ENCODE data around the gene TTC5.
"Not testable (repeated sequence)": the region's sequence is repeated elsewhere in the genome, so short reads cannot be mapped to it uniquely, and the experiment has no call there.

The TTC5 gene

DNA sequence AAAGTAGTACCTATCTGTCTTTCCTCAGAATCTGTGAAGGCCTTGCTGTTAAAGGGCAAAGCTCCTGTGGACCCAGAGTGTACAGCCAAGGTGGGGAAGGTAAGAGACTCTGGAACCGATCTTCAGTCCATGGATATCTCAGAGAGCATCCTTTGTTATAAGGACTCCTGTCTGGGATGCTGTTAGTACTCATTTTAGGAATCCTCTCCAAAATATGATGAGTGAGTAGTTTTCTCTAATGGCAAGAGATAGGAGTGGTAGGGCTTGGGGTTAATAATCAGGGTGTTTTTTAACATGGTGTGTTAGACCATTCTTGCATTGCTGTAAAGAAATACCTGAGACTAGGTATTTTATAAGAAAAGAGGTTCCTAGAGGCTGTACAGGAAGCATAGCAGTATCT is 39.6 kb upstream of the TTC5 start:
- no peak for DNase-seq
- no peak for TF ChIP-seq CTCF (IDR thresholded peaks at IDR 0.05; ENCODE audit: low read depth, low read length, missing control alignments)
- no peaks in the 10 kb centered on the region for H3K27me3 ChIP-seq (replicated peaks)
- H3K4me3 ChIP-seq (ENCODE audit: low read depth, low read length): no peak overlapping the region
- no peak overlapping the region for H3K27ac ChIP-seq
- H3K36me3 ChIP-seq (replicated peaks): peaks cover 6% of the 10 kb centered on the region
- in situ Hi-C loops (cut with HindIII; ENCODE audit: low pct_ligation_motif_present, low sequenced_read_pairs): no loop called here

DNA sequence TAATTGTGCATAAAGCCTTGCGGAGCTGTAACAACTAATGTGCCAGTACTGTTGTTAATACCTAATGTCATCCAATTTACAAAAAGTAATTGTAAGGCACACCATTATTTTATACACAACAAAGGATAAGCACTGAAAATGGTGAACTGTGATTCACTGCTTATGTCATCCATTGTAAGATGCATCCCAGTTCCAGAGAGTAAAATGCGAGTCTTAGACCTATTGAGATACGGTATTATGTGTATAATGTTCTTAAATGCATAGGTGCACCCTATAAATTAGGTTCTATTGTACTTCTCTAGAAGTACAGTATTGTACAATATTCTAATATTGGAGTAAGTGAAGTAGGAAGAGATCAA is 38.1 kb upstream of the TTC5 start:
- peak overlapping the region; percentile 89 for H3K27ac ChIP-seq
- DNase-seq: no peak
- peak overlapping the region; percentile 95 for H3K4me3 ChIP-seq (ENCODE audit: low read depth, low read length)
- in situ Hi-C loops (cut with HindIII; ENCODE audit: low pct_ligation_motif_present, low sequenced_read_pairs): no loop called here
- no peaks in the 10 kb centered on the region for H3K27me3 ChIP-seq (replicated peaks)
- no peak for TF ChIP-seq CTCF (IDR thresholded peaks at IDR 0.05; ENCODE audit: low read depth, low read length, missing control alignments)
- H3K36me3 ChIP-seq (replicated peaks): peaks cover 3% of the 10 kb centered on the region

- TF ChIP-seq CTCF (IDR thresholded peaks at IDR 0.05; ENCODE audit: low read depth, low read length, missing control alignments): no peak
- Histone ChIP-seq H3K27me3 (replicated peaks) (no peaks in the 10 kb centered on the region), H3K36me3 (replicated peaks) (peaks cover 3% of the 10 kb centered on the region), H3K4me3 (ENCODE audit: low read depth, low read length) (peak within 1 kb of the TSS; percentile 95), H3K27ac (peak within 1 kb of the TSS; percentile 89)
- in situ Hi-C loops (cut with HindIII; ENCODE audit: low pct_ligation_motif_present, low sequenced_read_pairs): no loop called here
- peak; percentile 99 for DNase-seq
These were observed 37.5 kb upstream of the TTC5 start, which contains the start of gene PARP2 for GRCh38 chr14:20343092-20343861. TSS of gene PARP2 (plus strand) at chr14:20343635. CDS start at chr14:20343642, 7 bp downstream.

DNA sequence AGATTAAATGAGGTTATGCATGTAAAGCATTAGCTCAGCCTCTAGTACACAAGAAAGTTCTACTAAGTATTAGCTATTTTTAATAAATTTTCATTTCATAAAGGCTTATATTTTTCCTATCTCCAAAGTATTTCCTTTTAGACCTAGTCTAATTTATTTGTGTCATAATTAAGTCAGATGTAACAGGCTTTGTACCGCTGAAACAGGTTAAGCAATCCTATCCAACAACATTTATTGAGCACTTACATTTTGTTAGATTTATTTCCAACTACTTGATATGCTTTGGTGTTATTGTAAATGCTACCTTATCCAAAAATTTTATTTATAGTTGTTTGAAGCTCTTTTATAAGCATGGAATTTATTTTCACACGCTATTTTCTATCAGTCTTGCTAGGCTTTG is 35.9 kb upstream of the TTC5 start:
- no peaks in the 10 kb centered on the region for H3K27me3 ChIP-seq (replicated peaks)
- H3K4me3 ChIP-seq (ENCODE audit: low read depth, low read length): peak overlapping the region; percentile 63
- H3K36me3 ChIP-seq (replicated peaks): peaks cover 3% of the 10 kb centered on the region
- no peak for TF ChIP-seq CTCF (IDR thresholded peaks at IDR 0.05; ENCODE audit: low read depth, low read length, missing control alignments)
- H3K27ac ChIP-seq: no peak overlapping the region
- in situ Hi-C loops (cut with HindIII; ENCODE audit: low pct_ligation_motif_present, low sequenced_read_pairs): no loop called here
- no peak for DNase-seq

- in situ Hi-C loops (cut with HindIII; ENCODE audit: low pct_ligation_motif_present, low sequenced_read_pairs): not testable (repeated sequence)
These were observed 35.3 kb upstream of the TTC5 start for GRCh38 chr14:20341032-20341431.

GRCh38 chr14:20334017-20334416 is 28.3 kb upstream of the TTC5 start:
- no peak for TF ChIP-seq CTCF (IDR thresholded peaks at IDR 0.05; ENCODE audit: low read depth, low read length, missing control alignments)
- Histone ChIP-seq H3K27me3 (replicated peaks) (no peaks in the 10 kb centered on the region), H3K36me3 (replicated peaks) (no peaks in the 10 kb centered on the region), H3K27ac (no peak overlapping the region), H3K4me3 (ENCODE audit: low read depth, low read length) (no peak overlapping the region)
- DNase-seq: no peak
- in situ Hi-C loops (cut with HindIII; ENCODE audit: low pct_ligation_motif_present, low sequenced_read_pairs): no loop called here

More at GRCh38 chr14:20341032-20341431, 35.3 kb upstream of the TTC5 start:
- not testable (repeated sequence) for DNase-seq; H3K27me3 ChIP-seq (replicated peaks); H3K4me3 ChIP-seq (ENCODE audit: low read depth, low read length); H3K27ac ChIP-seq; H3K36me3 ChIP-seq (replicated peaks)

Data from brain microvascular endothelial cell (primary cell).